ENCODE data around the gene LAMB3. TPM values are rescaled to one million over a fixed set of nuclear protein-coding genes. Genes with fewer than 3 reads are reported as not detected.

LAMB3 gene
- total RNA-seq, 4 donors from 2014 or later, result 70.0 to 181 (median 123) TPM

GRCh38 chr1:209657140-209657879, 5.1 kb upstream of the LAMB3 start:
- no peak for TF ChIP-seq POLR2A (IDR thresholded peaks at IDR 0.05)
- TF ChIP-seq CTCF (IDR thresholded peaks at IDR 0.05), result no peak
- no peak for DNase-seq (ENCODE audit: low spot score in 2 of 2)
- 70 to 74% methylated on average over 9 of the region's 9 CpGs for WGBS, 2 donors
- H3K4me3 ChIP-seq (ENCODE audit: low read depth, poor library complexity, severe bottlenecking), result no peak overlapping the region
- intact Hi-C loops (cut with DNase I; ENCODE audit: low total_unique reads), result no loop called here

DNA sequence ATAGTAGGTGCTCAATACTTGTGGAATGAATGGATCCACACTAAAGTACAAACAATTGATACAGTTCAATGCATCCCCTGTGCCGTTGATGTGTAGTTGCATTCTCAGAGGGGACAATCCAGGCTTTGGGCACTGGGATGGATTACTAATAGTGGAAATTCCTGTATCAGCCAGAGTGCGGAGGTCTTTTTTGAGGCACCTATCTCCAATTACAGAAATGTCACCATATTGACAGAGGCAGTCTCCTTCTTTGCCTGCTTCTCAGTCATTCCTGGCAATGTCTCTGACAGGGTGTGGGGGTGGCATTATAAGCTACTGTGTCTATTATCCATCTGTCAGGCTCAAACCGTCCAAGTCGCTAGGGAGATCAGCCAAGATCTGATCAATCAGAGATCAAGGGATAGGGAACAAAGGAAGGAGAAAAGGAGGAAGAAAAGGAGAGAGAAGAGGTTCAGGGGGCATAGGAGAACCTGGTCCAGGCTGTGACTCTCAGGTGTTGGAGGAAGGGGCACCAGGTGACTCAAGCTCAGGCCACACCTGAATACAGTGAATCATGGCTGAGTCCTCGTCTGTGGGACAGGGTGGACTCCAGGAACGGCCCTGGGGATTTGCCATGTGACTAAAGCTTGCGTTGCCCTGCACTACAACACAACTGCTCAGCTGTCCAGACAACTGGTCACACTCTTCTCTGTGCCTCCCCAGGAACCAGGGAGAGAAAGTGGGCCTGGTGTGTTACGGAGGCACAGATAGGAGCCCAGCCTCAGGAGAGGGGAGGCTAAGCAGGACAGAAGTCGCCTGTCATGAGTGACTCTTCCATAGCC, 3.4 kb upstream of the LAMB3 start:
- intact Hi-C loops (cut with DNase I; ENCODE audit: low total_unique reads), result no loop called here
- no peak for DNase-seq (ENCODE audit: low spot score in 2 of 2)
- H3K4me3 ChIP-seq (ENCODE audit: low read depth, poor library complexity, severe bottlenecking), result no peak overlapping the region
- WGBS, 2 donors, result 62 to 70% methylated on average over 9 of the region's 9 CpGs
- no peak for TF ChIP-seq POLR2A (IDR thresholded peaks at IDR 0.05)
- TF ChIP-seq CTCF (IDR thresholded peaks at IDR 0.05), result no peak

- 66% methylated on average over 7 of the region's 7 CpGs for WGBS, 2 donors
- no peak for TF ChIP-seq CTCF (IDR thresholded peaks at IDR 0.05)
- intact Hi-C loops (cut with DNase I; ENCODE audit: low total_unique reads), result no loop called here
- no peak overlapping the region for H3K4me3 ChIP-seq (ENCODE audit: low read depth, poor library complexity, severe bottlenecking)
- DNase-seq (ENCODE audit: low spot score in 2 of 2), result no peak
These were observed 1.7 kb upstream of the LAMB3 start for GRCh38 chr1:209653915-209654351.

DNA sequence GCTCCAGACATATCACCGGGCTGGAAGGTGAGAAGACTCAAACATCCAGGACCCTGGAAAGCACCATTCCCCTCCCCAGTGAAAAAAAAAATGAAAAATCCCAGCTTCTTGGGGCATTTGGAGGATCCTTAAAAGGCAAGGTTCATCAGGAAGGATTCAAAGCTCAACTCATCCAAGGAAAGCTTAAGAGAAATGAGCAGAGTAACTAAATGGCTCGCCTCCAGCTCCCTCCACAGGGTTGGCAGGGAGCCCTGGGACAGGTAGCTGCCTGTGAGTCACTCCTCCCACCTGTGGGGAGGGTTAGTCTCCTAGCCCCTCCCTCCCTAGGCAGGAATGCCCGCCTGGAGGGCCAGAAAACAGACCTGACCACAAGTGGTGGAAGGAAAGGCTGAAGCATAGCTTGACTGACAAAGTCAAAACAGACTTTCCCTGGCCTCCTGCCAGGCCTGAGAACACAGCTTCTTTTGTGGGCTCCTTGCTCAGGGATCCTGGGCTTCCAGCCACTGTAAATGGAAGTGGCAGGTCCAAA, 712 bp upstream of the LAMB3 start:
- TF ChIP-seq POLR2A (IDR thresholded peaks at IDR 0.05) (no peak), CTCF (IDR thresholded peaks at IDR 0.05) (no peak)
- 41 to 50% methylated on average over 3 of the region's 3 CpGs for WGBS, 2 donors
- intact Hi-C loops (cut with DNase I; ENCODE audit: low total_unique reads), result no loop called here
- no peak overlapping the region for H3K4me3 ChIP-seq (ENCODE audit: low read depth, poor library complexity, severe bottlenecking)
- DNase-seq (ENCODE audit: low spot score in 2 of 2), result peak; percentile 86 to 94

- peak; percentile 80 to 94 for DNase-seq (ENCODE audit: low spot score in 2 of 2)
- 0 to 15% methylated on average over 4 to 5 of the region's 5 CpGs for WGBS, 2 donors
- TF ChIP-seq CTCF (IDR thresholded peaks at IDR 0.05), result no peak
- no peak for TF ChIP-seq POLR2A (IDR thresholded peaks at IDR 0.05)
- intact Hi-C loops (cut with DNase I; ENCODE audit: low total_unique reads), result no loop called here
- no peak overlapping the region for H3K4me3 ChIP-seq (ENCODE audit: low read depth, poor library complexity, severe bottlenecking)
These were observed 1.1 kb downstream of the LAMB3 start for GRCh38 chr1:209651138-209651587.

All from lower leg skin (tissue), 4 donors.